Large intestine (tissue), 1 donor: ENCODE results near the gene OR4D1. TPM values are rescaled to one million over a fixed set of nuclear protein-coding genes. Genes with fewer than 3 reads are reported as not detected.

Experiments used
- polyA plus RNA-seq: library from polyadenylated mRNA; unstranded; fragments of 120-200 nt; gene quantifications from one replicate; pipeline ENCODE4 v1.2.1, GENCODE V29; 2013

OR4D1 gene
- polyA plus RNA-seq, 1 donor, result 0.01 TPM

Other genes with a start within 250 kb of the OR4D1 start
- 17.1 TPM for gene CUEDC1, start 193.0 kb upstream of the OR4D1 start, polyA plus RNA-seq
- 52.2 TPM for gene VEZF1, start 160.1 kb upstream of the OR4D1 start, polyA plus RNA-seq
- 213 TPM for gene SRSF1, start 141.1 kb upstream of the OR4D1 start, polyA plus RNA-seq
- 48.8 TPM for gene DYNLL2, start 65.0 kb upstream of the OR4D1 start, polyA plus RNA-seq
- not detected for gene OR4D2, start 18.6 kb downstream of the OR4D1 start, polyA plus RNA-seq
- 0.24 TPM for gene EPX, start 44.3 kb downstream of the OR4D1 start, polyA plus RNA-seq
- gene MKS1, start 70.9 kb downstream of the OR4D1 start, polyA plus RNA-seq, result 27.1 TPM
- 0.37 TPM for gene LPO, start 90.2 kb downstream of the OR4D1 start, polyA plus RNA-seq
- 0.79 TPM for gene MPO, start 132.6 kb downstream of the OR4D1 start, polyA plus RNA-seq
- gene TSPOAP1, start 180.4 kb downstream of the OR4D1 start, polyA plus RNA-seq, result 17.2 TPM
- gene SUPT4H1, start 203.8 kb downstream of the OR4D1 start, polyA plus RNA-seq, result 94.6 TPM